HG02884 (cell line): ENCODE data around the gene SLC25A11.

Experiments used
- ATAC-seq: cut with Tn5 transposase; IDR thresholded peaks from one replicate; pipeline ENCODE4 v1.9.1; 2021; ENCODE audit warnings: mild to moderate bottlenecking, moderate library complexity; ENCODE audit not compliant: unreplicated experiment

SLC25A11 gene

DNA sequence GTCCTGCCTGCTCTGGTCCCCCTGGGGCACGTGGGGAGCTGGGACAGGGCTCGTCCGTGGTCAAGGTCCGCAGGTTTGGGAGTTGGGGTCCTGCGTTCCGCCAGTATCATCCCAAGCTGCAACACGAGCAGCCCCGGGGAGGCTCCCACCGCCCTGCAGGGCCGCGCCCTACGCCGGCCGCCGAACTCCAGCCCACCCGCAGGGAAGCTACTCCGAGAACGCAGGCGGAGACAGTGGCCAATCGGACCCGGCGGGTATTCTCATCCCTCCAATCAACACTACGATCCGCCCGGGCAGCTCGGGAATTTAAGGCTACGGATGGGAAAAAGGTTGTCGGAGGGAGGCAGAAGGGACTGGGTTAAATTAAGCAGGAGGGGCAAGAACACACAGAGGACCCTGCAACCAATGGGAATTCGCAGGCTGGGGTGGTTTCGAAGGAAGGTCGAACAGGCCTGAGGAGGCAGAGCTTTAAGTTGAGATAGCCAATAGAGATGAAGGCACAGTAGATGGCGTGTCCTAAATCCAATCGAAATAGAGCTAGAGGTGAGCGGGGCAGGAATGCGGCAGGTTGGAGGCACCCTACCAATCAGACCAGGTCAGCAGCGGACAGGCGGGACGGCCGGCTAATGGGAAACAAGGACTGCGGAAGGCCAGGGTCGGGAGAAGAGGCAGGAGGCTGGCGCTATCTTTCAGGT, 27.1 kb upstream of the SLC25A11 start:
- ATAC-seq, result peak; percentile 72

DNA sequence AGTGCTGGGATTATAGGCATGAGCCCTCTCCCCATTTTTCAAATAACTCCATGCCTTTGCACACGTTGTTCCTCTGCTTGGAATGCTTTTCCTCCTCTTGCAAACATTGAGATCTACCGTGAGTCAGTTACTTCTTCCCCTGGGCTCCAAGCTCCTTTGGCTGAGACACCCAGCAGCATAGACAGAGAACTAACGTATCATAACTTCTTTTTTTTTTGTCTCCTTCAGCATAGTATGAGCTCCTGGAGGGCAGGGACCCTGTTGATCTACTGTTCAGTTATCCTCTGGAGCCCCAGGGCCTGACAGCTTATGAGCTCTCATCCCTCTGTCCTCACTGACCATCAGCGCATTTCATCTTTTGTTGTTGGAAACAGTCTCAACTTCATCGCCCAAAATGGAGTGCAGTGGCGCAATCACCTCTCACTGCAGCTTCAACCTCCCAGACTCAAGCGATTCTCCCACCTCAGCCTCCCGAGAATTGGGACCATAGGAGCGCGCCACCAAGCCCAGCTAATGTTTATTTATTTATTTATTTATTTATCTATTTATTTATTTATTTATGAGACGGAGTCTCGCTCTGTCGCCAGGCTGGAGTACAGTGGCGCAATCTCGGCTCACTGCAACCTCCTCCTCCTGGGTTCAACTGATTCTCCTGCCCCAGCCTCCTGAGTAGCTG, 25.6 kb upstream of the SLC25A11 start:
- ATAC-seq, result no peak

DNA sequence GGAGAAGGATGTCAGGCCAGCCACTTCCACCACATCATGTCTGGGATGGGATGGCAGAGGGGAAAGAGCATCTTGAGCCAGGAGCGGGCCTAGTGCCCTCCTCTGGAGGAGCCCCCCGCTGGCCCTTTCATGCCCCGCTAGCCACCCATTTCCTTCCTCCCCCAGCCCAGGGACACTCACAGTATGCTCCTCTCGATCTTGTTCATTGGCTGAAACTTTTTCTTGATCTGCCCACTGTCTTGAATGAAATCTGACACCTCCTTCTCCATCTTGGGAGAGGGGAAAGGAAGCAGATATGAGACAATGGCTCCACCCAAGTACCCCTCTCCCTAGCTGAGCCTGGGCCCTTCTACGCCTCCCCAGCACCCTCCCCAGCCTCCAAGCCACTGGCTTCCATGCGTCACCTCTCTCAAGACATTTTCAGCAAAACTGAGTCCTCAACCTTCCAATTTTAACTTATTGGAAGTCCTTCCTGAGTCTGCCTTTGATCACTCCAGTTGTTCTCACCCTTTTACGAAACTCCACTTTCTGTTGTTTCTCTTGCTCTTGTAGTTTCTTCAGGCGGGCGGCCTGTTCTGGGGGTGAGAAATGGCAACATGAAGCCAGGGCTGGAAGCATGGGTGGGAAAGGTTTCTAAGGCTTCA, 20.6 kb upstream of the SLC25A11 start:
- ATAC-seq, result no peak

DNA sequence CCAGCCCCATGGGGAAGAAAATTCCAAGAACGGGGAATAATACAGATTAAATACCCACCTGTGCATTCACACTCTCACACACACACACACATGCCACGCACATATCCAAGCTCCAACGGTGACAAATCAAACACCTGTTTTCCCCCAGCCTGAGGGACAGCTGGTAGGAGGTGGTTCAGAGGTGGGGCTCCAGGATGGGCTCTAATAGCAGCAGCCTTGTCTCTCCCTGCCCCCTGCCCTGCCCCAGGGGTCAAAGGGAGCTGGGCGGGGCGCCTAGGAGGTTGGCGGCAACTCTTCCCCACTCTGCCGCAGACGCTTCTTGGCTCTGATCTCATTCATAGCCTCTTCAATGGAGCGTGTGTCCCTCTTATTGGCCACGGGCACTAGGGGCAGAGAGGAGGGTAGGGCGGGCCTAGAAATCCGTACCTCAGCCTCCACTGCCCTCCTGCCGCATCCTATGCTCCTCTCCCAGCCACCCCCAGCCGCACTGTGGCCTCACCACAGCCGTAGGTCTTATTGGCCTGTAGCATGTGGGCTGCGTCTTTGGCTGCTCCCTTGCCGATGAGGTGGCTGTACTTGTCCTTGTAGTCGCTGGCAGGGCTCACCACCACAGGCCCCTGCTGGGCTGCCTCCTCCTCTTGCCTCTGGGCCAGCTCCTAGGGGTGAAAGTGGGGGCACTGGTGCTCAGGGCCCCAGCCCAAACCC, 19.6 kb upstream of the SLC25A11 start:
- ATAC-seq, result no peak

GRCh38 chr17:4958102-4958501, 18.3 kb upstream of the SLC25A11 start:
- no peak for ATAC-seq

DNA sequence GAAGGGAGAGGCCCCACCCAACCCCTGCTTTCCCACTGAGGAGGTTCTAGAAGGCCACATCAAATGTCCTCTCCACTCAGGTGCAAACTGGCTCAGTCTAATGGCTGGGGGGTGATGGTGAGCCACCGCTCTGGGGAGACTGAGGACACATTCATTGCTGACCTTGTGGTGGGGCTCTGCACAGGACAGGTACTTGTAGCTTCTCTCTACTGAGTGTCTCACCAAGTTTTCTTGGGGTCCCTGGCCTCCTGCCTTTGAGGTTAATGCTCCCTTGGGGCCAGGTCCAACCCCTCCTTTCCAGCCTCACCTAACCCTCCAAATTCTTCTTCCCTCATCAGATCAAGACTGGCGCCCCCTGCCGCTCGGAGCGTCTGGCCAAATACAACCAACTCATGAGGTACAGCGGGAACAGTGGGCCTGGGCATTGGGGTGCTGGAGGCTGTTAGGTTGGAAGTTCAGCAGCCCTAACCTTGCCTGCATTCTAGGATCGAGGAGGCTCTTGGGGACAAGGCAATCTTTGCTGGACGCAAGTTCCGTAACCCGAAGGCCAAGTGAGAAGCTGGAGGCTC, 16.7 kb upstream of the SLC25A11 start:
- ATAC-seq, result no peak

- no peak for ATAC-seq
Observed at GRCh38 chr17:4955091-4955490, 15.2 kb upstream of the SLC25A11 start.

- no peak for ATAC-seq
Observed at GRCh38 chr17:4953451-4953961, 13.7 kb upstream of the SLC25A11 start.

GRCh38 chr17:4951486-4951885, 11.6 kb upstream of the SLC25A11 start:
- ATAC-seq, result no peak

DNA sequence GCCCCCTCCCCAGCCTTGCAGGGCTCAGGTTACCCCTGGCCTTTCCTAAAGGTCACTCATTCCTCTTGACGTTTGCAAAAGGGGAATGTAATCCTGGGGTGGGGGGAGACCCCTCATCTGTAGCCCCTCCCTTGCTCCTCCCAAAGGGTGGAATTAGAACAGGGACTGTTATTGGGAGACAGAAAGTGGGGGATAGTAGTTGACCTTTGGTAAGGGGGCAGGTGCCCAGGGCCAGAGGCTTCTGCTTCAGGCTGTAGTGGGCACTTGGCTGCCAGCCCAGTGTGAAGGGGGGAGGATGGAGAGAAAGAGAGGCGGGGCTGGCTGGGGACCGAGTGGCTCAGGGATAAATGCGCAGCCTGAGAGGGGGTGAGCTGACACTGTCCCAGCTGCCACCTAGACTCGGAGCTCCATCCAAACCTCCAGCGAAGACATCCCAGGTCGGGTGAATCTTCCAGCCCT, 10.9 kb upstream of the SLC25A11 start, which contains the start of gene ENO3:
ENO3 (plus strand) TSS at position 374 of the 459 bp plus-strand sequence. CDS start 711 bp downstream, outside the sequence.
- no peak for ATAC-seq

- ATAC-seq, result no peak
Observed at GRCh38 chr17:4950075-4950745, 10.4 kb upstream of the SLC25A11 start.

GRCh38 chr17:4949321-4950074, 9.7 kb upstream of the SLC25A11 start:
- ATAC-seq, result no peak

GRCh38 chr17:4948931-4949320, 9.1 kb upstream of the SLC25A11 start:
- no peak for ATAC-seq

GRCh38 chr17:4948166-4948930, 8.5 kb upstream of the SLC25A11 start, which contains the start of gene PFN1:
TSS of gene PFN1 (minus strand) at chr17:4948530. CDS start at chr17:4948394, 136 bp downstream.
- ATAC-seq, result no peak

DNA sequence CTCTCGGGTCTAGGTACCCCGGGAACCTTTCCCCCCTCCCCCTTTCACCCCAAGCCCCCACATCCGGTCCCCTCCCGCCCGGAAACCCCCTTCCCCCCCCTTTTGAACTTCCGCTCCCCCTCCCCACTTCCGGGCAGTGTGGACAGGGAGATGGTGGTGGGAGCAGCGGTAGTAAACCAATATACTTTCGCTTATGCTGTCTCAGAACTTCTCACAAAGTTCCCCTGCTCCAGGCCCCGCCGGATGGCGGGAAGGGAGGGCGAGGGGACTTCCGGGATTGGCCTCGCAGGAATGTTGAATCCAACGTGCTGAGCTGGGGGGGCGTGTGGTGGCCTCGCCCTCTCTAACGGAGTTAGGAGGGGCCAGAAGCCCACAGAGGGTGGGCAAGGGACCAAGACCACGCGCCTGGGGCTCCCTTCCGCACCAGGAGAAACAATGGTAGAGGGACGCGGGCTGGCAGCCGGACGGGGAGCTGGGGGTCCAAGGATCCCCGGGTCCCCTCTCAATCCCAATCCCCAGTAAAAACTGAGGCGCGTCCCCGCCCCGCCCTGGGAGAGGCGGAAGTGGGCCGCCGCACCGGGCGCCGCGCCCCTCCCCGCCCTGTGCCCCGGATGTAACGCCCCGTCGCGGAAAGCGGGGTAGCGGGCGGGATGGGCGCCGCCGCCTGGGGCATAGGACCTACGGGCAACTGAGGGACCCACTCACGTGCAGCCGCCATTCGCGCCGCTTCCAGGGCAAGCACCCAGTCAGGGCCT, 7.7 kb upstream of the SLC25A11 start:
- ATAC-seq, result no peak

GRCh38 chr17:4947010-4947410, 7.2 kb upstream of the SLC25A11 start:
- ATAC-seq, result no peak

DNA sequence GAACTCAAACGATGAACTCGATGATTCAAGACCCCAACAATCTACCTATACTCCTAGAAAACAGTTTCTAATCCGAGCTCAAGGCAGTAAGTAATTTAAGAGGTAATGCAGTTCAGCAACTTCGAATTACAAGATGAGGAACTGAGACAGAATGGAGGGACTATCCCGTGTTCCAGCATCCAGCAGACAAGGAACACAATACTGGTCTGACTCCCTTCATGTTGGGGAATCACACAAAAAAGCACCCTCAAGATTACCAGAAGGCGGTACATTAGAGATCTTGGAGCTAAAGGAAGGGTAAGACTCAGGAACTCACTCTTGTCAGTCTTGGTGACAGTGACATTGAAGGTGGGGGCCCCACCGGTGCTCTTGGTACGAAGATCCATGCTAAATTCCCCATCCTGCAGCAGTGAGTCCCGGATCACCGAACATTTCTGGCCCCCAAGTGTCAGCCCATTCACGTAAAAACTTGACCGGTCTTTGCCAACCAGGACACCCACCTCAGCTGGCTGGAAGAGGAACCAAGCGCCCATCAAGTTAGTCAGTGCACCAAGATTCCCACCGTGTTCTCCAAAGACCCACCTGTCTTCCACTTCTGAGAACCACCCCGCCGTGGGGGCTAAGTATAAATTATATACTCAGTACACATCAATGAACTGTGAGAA, 6.6 kb upstream of the SLC25A11 start:
- no peak for ATAC-seq
